Dedifferentiated amniotic fluid mesenchymal stem cell (primary cell): ENCODE results near the gene ECI2.
"Not testable (repeated sequence)": the region's sequence is repeated elsewhere in the genome, so short reads cannot be mapped to it uniquely, and the experiment has no call there.

ENCODE experiments used
- DNase-seq: peaks from one replicate; pipeline ENCODE4 v3.0.0-alpha.2; 2016; ENCODE audit errors: extremely low spot score

Gene ECI2

DNA sequence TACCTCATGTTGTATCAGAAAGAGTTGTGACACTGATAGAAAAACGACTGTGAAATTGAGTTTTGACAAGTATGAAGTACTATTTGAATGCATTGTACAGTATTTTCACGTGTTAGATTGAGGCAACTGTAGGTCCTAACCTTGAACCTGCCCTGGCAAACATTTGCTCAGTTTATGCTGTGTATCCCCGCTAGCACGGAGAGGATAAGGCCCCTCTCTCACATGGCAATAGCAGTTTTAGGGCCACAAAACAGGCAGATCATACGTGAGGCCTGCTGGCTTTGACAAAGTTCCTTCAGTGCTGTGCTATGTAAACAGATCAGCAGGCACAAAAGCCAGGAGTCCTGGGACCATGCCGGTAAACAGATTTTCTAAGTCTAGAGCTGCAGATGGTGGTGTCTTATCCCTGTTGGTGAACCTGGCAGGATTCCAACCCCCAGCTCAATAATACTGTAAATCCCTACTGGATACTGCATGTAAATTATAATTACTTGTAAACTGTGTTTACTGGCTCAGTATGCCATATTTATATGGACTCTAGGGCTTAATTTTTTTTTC, 32.6 kb downstream of the ECI2 start:
- no peak for DNase-seq

DNA sequence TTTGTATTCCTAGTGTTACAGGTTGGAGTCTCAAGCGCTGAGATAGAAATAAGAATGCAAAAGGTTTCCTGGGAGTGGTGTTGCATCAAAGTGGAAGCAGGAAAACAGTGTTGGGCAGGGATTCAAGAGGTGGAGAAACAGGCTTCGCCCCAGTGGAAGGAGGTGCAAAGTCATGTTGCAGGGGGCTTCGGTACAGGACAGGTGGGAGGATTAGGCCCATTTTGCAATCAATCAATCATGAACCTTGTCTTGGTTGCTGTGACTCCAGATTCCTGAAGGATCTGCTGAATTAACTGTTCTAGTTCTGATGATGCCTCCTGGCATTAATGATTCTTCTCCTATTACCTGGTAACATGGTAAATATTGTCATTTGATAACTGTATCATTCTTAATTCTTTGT, 34.1 kb downstream of the ECI2 start:
- no peak for DNase-seq

DNA sequence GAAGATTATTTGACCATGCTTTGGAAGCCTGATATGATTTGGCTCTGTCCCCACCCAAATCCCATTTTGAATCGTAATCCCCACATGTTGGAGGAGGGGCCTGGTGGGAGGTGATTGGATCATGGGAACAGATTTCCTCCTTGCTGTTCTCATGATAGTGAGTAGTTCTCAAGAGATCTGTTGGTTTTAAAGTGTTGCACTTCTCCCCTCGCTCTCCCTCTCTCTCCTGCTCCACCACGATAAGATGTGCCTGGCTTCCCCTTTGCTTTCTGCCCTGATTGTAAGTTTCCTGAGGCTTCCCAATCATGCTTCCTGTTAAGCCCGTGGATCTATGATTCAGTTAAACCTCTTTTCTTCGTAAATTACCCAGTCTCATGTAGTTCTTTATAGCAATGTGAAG, 34.7 kb downstream of the ECI2 start:
- DNase-seq, result no peak

DNA sequence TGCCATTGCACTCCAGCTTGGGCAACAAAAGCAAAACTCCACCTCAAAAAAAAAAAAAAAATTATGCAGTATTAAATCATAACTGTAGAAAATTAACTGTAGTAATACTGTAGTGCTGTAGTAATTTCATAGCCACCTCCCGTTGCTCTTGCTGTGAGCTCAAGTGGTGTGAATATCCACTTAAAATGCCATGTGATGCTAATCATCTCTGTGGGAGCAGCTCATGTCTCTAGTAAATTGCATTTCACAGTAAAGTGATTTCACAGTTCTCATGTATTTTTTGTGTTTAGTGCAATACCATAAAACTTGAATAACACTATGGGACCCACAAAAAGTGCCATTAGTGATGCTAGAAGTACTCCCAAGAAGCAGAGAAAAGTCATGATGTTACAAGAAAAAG, 42.1 kb downstream of the ECI2 start:
- no peak for DNase-seq

DNA sequence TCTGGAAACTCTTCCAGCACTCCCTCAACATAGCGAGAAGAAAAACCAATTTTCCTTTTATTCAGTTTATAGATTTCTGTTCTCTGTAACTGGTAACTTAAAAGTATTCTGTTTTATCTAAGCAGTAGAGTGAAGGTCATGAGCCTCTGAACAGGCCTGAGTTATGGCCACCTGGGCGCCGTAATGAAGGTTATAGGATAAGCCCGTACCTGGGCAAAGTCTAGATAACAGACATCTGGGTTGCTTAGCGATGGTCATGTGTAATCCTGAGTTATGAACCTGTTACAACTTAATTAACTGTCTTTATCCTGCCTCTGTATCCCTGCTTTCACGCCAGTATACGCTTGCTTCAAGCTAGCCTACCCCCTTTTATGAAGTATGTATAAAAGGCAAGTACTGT, 43.4 kb downstream of the ECI2 start:
- DNase-seq, result no peak

DNA sequence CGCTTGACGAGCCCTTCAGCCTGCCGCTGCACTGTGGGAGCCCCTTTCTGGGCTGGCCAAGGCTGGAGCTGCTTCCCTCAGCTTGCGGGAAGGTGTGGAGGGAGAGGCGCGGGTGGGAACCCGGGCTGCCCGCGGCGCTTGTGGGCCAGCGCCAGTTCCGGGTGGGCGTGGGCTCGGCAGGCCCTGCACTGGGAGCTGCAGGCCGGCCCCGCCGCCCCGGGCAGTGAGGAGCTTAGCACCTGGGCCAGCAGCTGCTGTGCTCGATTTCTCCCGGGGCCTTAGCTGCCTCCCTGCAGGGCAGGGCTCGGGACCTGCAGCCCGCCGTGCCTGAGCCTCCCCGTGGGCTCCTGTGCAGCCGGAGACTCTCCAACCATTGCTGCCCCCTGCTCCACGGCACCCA, 45.3 kb downstream of the ECI2 start:
- not testable (repeated sequence) for DNase-seq

DNA sequence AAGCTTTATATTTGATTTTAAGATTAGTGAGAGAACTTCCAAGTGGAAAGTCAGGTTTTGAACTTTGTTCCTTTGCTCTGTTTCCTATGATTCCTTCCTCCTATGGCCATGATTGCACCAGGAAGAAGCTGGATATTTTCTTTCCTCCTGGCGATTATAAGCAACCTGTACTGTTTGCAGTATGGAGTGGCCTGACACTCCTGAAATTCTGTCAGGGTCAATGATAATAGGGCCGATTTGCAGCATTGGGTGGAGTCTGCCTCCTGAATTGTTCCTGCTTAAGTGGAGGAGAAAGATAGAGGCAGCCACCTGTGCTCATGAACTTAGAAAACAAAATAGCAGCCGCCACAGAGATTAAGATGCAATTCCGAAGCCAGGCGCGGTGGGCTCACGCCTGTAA, 46.7 kb downstream of the ECI2 start:
- DNase-seq, result no peak

DNA sequence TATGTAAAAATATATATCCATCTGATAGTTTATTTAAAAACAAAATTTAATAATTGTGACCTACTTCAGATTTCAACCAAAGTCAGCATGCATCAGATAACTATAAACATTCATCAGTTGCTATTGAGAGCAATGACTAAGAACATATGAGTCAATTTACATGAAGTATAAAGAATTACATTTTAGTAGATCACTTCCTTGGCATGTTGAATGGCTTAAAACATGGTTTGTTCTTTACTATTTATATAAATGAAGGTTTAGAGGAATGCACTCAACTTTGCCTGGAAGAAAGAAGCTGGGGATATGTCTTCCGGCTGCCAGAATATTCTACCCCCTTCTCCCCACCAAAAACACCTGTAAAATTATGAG, 50.1 kb downstream of the ECI2 start:
- DNase-seq, result peak; percentile 19

DNA sequence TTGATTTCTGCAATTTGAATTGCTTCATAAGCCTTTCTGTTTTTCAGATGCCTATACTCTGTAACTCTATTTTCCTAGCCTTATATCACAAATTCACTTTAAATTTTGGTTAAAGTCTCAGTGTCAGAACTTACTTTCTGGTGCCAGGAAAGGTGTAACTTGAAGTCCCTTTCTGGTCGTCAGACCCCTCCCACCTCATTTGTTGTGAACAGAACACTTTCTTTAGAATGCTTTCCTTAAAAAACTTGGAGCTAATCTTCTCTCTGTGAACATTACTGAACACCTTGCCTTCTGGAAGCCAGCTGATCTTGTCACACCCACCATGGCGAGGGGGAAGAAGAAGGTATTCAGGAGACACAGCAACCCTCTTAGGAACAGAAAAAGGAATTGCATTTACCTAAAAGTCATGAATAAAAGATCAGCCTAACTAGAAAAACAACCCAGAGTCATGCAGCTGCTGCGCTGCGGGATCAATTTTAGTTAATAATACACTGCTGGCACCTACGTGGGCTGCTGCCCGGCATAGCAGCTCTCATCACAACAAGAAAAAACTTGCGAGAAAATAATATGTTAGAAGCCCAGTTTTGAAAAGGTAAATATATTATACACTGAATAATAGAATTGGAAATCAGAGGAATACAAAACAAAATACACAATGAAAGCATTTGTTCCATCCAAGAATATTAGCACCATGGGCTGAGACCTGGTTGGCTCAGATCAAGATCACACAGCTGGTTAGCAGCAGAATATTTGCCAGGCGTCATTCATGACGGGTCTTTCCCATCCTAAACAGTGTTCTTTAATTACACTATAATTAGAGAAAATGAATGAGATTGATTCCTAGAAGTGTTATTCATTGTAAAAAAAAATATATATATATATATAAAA, 50.7 kb downstream of the ECI2 start:
- no peak for DNase-seq

DNA sequence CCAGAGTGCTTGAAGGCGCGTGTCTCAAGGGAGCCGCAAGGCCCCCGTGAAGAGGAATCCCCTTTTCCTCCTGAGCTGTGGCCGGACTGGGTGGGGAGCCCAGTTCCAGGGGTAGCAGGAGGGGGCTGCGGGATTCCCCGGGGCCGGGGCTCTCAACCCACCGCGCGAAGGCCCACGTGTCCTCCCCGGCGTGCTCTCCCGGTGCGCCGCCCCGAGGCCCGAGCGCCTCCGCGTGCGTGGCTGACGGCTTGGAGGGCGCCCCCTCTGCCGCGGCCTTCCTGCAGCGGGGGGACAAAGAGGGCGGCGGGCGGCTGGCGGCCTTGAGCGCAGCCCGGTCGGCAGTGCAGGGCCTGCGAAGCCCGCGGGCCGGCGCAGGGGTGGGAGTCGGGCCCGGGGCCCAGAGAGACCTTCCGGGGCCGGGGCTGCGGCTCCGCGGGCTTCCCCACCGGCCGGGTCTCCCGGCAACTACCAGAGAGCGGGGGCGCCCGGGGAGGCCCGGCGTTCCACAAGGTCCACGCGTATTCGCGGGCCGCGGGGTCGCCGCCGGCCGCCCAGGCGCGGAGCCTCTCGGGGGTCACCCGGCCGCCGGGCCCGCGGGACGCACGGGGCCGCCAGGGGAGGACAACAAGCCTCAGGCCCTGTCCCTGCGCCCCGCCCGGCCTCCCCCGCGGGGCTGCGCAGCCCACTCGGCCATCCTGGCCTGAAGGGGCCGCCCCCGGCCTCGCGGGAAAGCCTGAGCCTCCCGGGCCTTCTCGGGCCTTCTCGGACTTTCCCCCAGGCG, 56.5 kb downstream of the ECI2 start, which contains the start of gene FAM217A:
Gene FAM217A, minus strand, starts transcription at position 447 of the 781 bp plus-strand sequence. CDS start 1,723 bp downstream, outside the sequence.
- no peak for DNase-seq

DNA sequence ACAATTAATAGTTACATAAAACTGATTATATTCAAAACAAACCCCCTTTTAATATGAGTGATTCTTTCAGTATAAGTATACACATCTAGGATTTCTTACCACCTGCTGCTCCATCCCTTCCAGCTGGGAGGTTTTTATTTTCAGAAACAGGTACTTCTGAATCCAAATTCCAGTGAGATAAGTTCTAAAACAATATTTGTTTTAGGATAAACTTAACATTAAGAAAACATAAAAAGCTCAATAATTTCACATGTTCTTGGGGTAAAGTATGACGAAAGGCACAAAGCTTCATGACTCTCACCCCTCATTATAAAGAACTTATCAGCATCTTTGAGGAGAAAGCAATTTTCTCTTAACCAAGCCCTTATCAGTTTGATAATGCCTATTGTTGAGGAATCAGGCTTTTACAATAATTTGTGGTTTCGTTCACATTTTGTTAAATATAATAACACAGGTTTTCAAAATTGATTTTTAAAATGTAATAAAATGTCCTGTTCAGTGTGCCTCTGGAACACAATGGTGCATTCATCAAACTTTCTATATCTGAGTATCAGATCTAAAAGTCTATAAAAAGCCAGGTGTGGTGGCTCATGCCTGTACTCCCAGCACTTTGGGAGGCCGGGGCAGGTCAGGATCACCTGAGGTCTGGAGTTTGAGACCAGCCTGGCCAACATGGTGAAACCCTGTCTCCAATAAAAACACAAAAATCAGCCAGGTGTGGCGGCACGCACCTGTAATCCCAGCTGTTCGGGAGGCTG, 60.7 kb downstream of the ECI2 start:
- DNase-seq, result no peak

DNA sequence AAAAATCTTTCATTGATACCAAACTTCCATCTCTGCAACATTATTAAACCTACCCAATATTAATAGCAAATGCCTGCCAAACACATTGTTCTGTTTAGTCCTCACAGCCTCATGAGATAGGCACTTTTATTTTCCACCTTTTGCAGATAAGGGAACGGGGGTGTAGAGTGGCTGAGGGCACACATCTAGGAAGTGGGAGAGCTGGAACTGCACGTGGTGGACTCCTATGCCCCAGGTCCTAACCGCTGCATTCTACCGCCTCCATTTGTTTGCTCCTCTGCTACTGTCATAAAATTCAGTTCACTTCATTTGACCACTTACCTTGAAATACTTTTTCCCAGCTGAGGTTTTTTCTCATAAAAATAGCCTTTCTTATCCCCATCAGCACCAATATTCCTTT, 64.0 kb downstream of the ECI2 start:
- DNase-seq, result no peak

DNA sequence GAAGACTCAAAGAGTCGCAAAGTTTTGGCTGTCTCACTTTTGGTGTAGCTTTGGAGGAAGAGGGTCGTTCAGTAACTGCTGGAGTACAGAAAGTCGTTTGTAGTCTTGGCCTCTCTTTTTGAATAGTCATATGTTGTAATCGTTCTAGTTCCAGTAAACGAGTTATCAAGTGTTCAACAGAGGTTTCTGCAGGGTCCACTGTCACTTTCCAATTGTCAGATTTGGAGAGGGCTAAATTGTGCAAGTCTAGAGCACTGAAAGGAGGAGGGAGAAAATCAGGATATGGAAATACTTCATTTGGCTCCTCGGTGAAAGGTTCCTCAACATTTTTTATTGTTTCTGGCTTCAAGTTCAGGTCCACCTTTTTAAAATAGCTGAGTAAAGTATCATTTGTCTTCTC, 66.2 kb downstream of the ECI2 start:
- no peak for DNase-seq

DNA sequence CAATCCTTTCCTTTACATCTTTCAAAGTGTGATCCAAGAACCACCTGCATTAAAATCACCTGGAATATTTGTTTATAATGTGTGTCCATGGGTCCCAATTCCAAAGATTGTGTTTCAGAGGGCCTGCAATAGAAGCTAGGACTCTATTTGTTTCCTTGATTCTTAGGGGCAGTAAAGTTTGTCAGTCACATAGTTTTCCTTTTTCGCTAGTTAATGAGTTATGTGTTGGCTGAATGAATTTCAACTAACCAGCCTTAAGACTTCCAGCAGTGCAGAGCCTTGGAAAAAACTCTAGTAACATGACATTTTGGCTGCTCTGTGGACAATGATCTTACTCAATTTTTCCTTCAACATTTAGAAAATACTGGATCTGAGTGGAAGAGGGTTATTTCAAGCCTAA, 67.7 kb downstream of the ECI2 start:
- no peak for DNase-seq

DNA sequence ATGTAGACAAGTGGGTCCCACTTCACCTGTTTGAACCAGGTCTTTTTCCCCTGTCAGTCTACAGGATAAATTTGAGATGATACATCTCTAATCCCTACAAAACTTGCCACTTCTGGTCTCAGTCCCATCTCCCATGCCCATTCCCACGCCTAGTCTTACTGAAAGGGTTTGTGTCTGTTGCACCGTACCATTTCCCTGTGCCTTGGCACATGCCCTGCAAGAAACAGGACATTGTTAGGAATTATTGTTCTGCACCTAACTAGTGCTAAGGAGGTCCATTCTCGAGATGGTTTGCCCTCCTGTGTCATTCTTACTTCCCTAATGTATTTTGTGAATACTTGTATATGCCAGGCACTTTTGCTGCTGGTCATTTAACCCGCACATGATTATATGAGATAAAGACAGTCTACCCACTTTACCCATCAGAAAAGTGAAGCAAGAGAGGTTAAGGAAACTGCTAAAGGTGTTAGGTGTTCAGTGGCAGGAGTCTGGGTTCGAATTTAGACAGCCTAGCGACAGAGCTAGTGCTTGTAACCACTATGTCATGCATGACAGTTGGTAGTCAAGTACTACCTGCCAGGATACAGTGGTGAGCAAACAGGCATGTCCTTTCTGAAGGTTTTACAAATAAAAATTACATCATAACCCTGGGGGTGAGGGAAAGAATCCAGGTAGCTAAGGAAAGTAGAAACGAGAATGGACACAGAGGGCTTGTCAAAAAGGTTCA, 69.2 kb downstream of the ECI2 start:
- no peak for DNase-seq
